ENCODE results near the gene TSPO. TPM values are rescaled to one million over a fixed set of nuclear protein-coding genes. Genes with fewer than 3 reads are reported as not detected.

The TSPO gene
- total and polyA plus RNA-seq, 2 of the 8 experiments (the other 6 are each of a cell fraction or from before 2014, with no cell fraction given): 19.9 to 51.5 TPM

GRCh38 chr22:43174941-43175531 is 23.7 kb downstream of the TSPO start:
- Histone ChIP-seq H3K27me3 (replicated peaks in 1 of 4; ENCODE audit: control insufficient read depth in 3 of 4, extremely low read depth in 1 of 4, insufficient read depth in 3 of 4, low read length in 3 of 4) (no peaks in the 10 kb centered on the region), H2AK5ac (ENCODE audit: low read depth, low read length) (no peak overlapping the region), H2BK5ac (ENCODE audit: low read depth, low read length) (no peak overlapping the region), H3K4me2 (ENCODE audit: insufficient read depth in 1 of 2, low read depth in 2 of 2, low read length in 2 of 2) (no peak overlapping the region), H3K23me2 (ENCODE audit: low read depth, low read length) (no peaks in the 10 kb centered on the region), H3K4me3 (ENCODE audit: extremely low read depth in 1 of 4, insufficient read depth in 2 of 4, low read depth in 3 of 4, low read length in 4 of 4) (no peak overlapping the region), H3K79me1 (ENCODE audit: low read depth, low read length) (no peaks in the 10 kb centered on the region), H2BK15ac (ENCODE audit: low read length) (no peak overlapping the region), H3K4me1 (replicated peaks in 1 of 4; ENCODE audit: control insufficient read depth in 3 of 4, insufficient read depth in 4 of 4, low read length in 3 of 4) (no peaks in the 10 kb centered on the region; a peak in 2 of 7 replicates), H2AFZ (ENCODE audit: low read length) (no peak overlapping the region), H2BK120ac (replicated peaks; ENCODE audit: low read depth, low read length) (no peak overlapping the region), H2BK12ac (ENCODE audit: low read depth, low read length) (no peak overlapping the region), H4K20me1 (replicated peaks in 1 of 2; ENCODE audit: control insufficient read depth in 1 of 2, insufficient read depth in 2 of 2, low read length in 2 of 2) (peaks cover 6 to 15% of the 10 kb centered on the region in 2 experiments), H4K91ac (replicated peaks; ENCODE audit: insufficient read length, low read length) (no peak overlapping the region), H3K56ac (replicated peaks; ENCODE audit: insufficient read length, low read depth, low read length) (no peak overlapping the region), H4K8ac (ENCODE audit: extremely low read depth, insufficient read depth, low read length) (no peak overlapping the region; the same call in 1 of the 2 replicates), H2BK20ac (ENCODE audit: low read length) (no peak overlapping the region), H3K9ac (replicated peaks in 1 of 4; ENCODE audit: extremely low read depth in 1 of 4, low read depth in 3 of 4, low read length in 3 of 4) (no peak overlapping the region), H3K23ac (ENCODE audit: insufficient read length) (no peak overlapping the region), H3K79me2 (ENCODE audit: control insufficient read depth in 1 of 2, insufficient read depth in 2 of 2, low read length in 2 of 2) (no peaks in the 10 kb centered on the region), H3K9me3 (ENCODE audit: insufficient read depth in 2 of 2, low read depth in 1 of 2, low read length in 1 of 2) (no peaks in the 10 kb centered on the region), H3K27ac (ENCODE audit: low read depth, low read length) (no peak overlapping the region), H3K14ac (ENCODE audit: insufficient read length) (no peak overlapping the region), H3K18ac (ENCODE audit: extremely low read depth, low read length) (no peak overlapping the region), H4K5ac (ENCODE audit: insufficient read length, low read depth, low read length) (no peak overlapping the region), H3K4ac (replicated peaks; ENCODE audit: insufficient read length, low read depth, low read length) (no peak overlapping the region), H3K36me3 (ENCODE audit: control insufficient read depth in 2 of 4, insufficient read depth in 4 of 4, low read length in 3 of 4) (peaks cover 36 to 70% (median 67%) of the 10 kb centered on the region in 4 experiments)
- FAIRE-seq (no peak), DNase-seq (ENCODE audit: low read depth in 1 of 2, low spot score in 2 of 2) (no peak)
- no peak for TF ChIP-seq KDM4A (IDR thresholded peaks at IDR 0.05; ENCODE audit: low read depth, low read length, severe bottlenecking)
- ChIA-PET CTCF (ENCODE audit: partially characterized antibody) (interaction anchor here (1.3 kb wide), 1 partner anchor 527 kb away, joined by 3 read pairs; no protein-coding TSS in a partner anchor), POLR2A (ENCODE audit: partially characterized antibody) (interaction anchor here (0.7 kb wide), 1 partner anchor 11 kb away, joined by 3 read pairs; no protein-coding TSS in a partner anchor)
- 90% methylated on average over 9 of the region's 9 CpGs; no CpG with 5 or more reads in 1 of the 2 experiments for WGBS, 2 experiments (ENCODE audit: extremely low coverage in 1 of 2, insufficient coverage in 1 of 2, insufficient read length in 1 of 2, insufficient replicate concordance in 2 of 2, low coverage in 1 of 2, low lambda C conversion rate in 2 of 2, missing lambda C conversion rate in 1 of 2)

Measured in H1 (cell line).